Caco-2 (cell line): ENCODE data around the gene GTSF1L. TPM values are rescaled to one million over a fixed set of nuclear protein-coding genes. Genes with fewer than 3 reads are reported as not detected.

Experiments
- BruUV-seq: library from RNA; stranded (reverse); fragments of 400-500 nt; replicated peaks from 2 replicates; lab custom pipeline; 2021; lab: Mats Ljungman, UMichigan
- CTCF ChIA-PET: fragments of 300-600 bp; sonication (Branson Sonifier 250); formaldehyde crosslinking; loops from one replicate; lab custom pipeline; 2022; ENCODE audit warnings: antibody characterized with exemption; lab: Charles Lee
- POLR2A ChIA-PET: fragments of 300-600 bp; sonication (Branson Sonifier 250); formaldehyde crosslinking; loops from one replicate; lab custom pipeline; 2022; ENCODE audit warnings: antibody characterized with exemption; lab: Charles Lee
- DNase-seq, 2 experiments: peaks; one replicate each; pipeline versions ENCODE4 v3.0.0 to v3.0.0-alpha.2; 2020 to 2022
- H3K27me3 ChIP-seq: replicated peaks from 2 replicates; pipeline ENCODE4 v1.6.0; 2011; ENCODE audit warnings: low read length; ENCODE audit not compliant: control insufficient read depth, insufficient read depth
- H3K36me3 ChIP-seq: 2 replicates; pipeline ENCODE4 v1.5.1; 2011; ENCODE audit warnings: low read length; ENCODE audit not compliant: control insufficient read depth, insufficient read depth
- H3K4me1 ChIP-seq: fragments of 250-450 bp; sonication (Bioruptor Pico); 2 replicates; pipeline ENCODE4 v1.5.1; 2020; ENCODE audit warnings: mild to moderate bottlenecking
- H3K4me3 ChIP-seq: 2 replicates; pipeline ENCODE4 v1.5.1; 2011; ENCODE audit warnings: low read depth, mild to moderate bottlenecking, control low read depth, low read length
- H3K9me3 ChIP-seq: fragments of 250-450 bp; sonication (Bioruptor Pico); 2 replicates; pipeline ENCODE4 v1.5.1; 2020; ENCODE audit warnings: mild to moderate bottlenecking, moderate library complexity
- H3K27ac Mint-ChIP-seq: one replicate; pipeline ENCODE4 v1.8.0; 2022; ENCODE audit warnings: mixed read lengths; ENCODE audit not compliant: unreplicated experiment
- H3K27me3 Mint-ChIP-seq: one replicate; pipeline ENCODE4 v1.8.0; 2022; ENCODE audit warnings: mixed read lengths; ENCODE audit not compliant: insufficient read depth, unreplicated experiment
- H3K36me3 Mint-ChIP-seq: one replicate; pipeline ENCODE4 v1.8.0; 2022; ENCODE audit warnings: mild to moderate bottlenecking, mixed read lengths; ENCODE audit not compliant: insufficient read depth, unreplicated experiment
- H3K4me1 Mint-ChIP-seq: one replicate; pipeline ENCODE4 v1.8.0; 2022; ENCODE audit warnings: low read depth, mixed read lengths; ENCODE audit not compliant: unreplicated experiment
- H3K4me3 Mint-ChIP-seq: one replicate; pipeline ENCODE4 v1.8.0; 2022; ENCODE audit warnings: mild to moderate bottlenecking, moderate library complexity, mixed read lengths; ENCODE audit not compliant: unreplicated experiment
- H3K9me3 Mint-ChIP-seq: one replicate; pipeline ENCODE4 v1.8.0; 2022; ENCODE audit warnings: mixed read lengths; ENCODE audit not compliant: unreplicated experiment
- CTCF ChIP-seq, 2 experiments: fragments of 200-600 bp in 1 of 2; IDR thresholded peaks; 1 replicate in 1 of 2; 2 replicates in 1 of 2; pipeline versions ENCODE4 v1.5.1 to v1.8.0; 2011 to 2022; ENCODE audit warnings: antibody characterized with exemption in 1 of 2, control low read depth in 1 of 2, inconsistent platforms in 1 of 2, low read depth in 1 of 2, low read length in 1 of 2, mild to moderate bottlenecking in 1 of 2, moderate library complexity in 1 of 2; ENCODE audit not compliant: insufficient read depth in 1 of 2, severe bottlenecking in 1 of 2, unreplicated experiment in 1 of 2
- intact Hi-C: fragments of 100-400 bp; cut with micrococcal nuclease; formaldehyde crosslinking; loops from one replicate; pipeline ENCODE4 v1.10.0; 2022; ENCODE audit not compliant: unreplicated experiment
- total RNA-seq: library from RNA; stranded (reverse); gene quantifications from 2 replicates; pipeline ENCODE4 v1.2.3, GENCODE V29; 2022

Gene GTSF1L
- total RNA-seq, 1 experiment from 2014 or later = not detected

- H3K4me1 Mint-ChIP-seq = no peaks in the 10 kb centered on the region
- no peaks in the 10 kb centered on the region for H3K9me3 ChIP-seq
- no peaks in the 10 kb centered on the region for H3K9me3 Mint-ChIP-seq
- H3K36me3 Mint-ChIP-seq = no peaks in the 10 kb centered on the region
- no peaks in the 10 kb centered on the region for H3K4me1 ChIP-seq
- H3K27me3 Mint-ChIP-seq = peaks cover 38% of the 10 kb centered on the region
- H3K36me3 ChIP-seq = no peaks in the 10 kb centered on the region
- no peak for TF ChIP-seq CTCF (IDR thresholded peaks at IDR 0.05; ENCODE audit: insufficient read depth in 1 of 2, low read depth in 1 of 2, low read length in 1 of 2, severe bottlenecking in 1 of 2, unreplicated experiment in 1 of 2)
- no TSS peak for BruUV-seq
- H3K4me3 Mint-ChIP-seq = no peak overlapping the region
- intact Hi-C loops = no loop called here
- H3K27me3 ChIP-seq = peaks cover 2% of the 10 kb centered on the region
- POLR2A ChIA-PET = no interaction called here
- no peak overlapping the region for H3K4me3 ChIP-seq
- CTCF ChIA-PET = no interaction called here
- no peak for DNase-seq
- no peak overlapping the region for H3K27ac Mint-ChIP-seq
Observed at GRCh38 chr20:43755390-43755789, 28.6 kb upstream of the GTSF1L start.

DNA sequence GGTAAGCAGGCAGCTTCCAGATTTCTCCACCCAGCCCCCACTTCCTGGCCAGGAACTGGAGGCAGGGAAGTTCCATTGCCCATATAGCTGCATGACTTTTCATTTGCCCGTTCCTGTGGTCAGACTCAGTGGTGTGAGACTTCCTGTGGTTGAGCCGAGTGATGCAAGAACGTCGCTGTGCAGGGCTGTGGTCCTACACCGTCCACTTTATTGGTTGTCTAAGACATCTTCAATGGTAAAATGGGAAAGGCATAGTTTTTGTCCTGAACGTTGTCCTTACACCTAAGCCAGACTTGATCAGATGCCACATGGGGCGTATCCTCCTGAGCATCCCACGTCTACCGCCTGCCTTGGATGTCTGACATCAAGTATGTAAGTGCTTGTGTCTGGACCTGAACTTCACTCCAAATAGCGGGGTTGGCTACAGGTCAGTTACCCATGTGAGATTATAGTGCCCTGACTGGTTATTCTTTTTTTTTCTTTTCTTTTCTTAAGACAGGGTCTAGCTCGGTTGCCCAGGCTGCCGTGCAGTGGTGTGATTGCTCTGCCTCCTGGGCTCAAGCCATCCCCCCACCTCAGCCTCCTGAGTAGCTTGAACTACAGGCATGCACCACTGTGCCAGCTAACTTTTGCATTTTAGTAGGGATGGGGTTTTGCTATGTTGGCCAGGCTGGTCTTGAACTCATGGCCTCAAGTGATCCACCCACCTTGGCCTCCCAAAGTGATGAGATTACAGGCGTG lies 25.9 kb upstream of the GTSF1L start:
- Mint-ChIP-seq H3K4me3 (no peak overlapping the region), H3K4me1 (no peaks in the 10 kb centered on the region), H3K36me3 (no peaks in the 10 kb centered on the region), H3K27ac (no peak overlapping the region), H3K27me3 (peaks cover 32% of the 10 kb centered on the region), H3K9me3 (no peaks in the 10 kb centered on the region)
- no peak overlapping the region for H3K4me3 ChIP-seq
- POLR2A ChIA-PET = no interaction called here
- H3K4me1 ChIP-seq = no peaks in the 10 kb centered on the region
- no peak for DNase-seq
- peaks cover 2% of the 10 kb centered on the region for H3K27me3 ChIP-seq
- no peak for TF ChIP-seq CTCF (IDR thresholded peaks at IDR 0.05; ENCODE audit: insufficient read depth in 1 of 2, low read depth in 1 of 2, low read length in 1 of 2, severe bottlenecking in 1 of 2, unreplicated experiment in 1 of 2)
- no peaks in the 10 kb centered on the region for H3K9me3 ChIP-seq
- CTCF ChIA-PET = no interaction called here
- intact Hi-C loops = no loop called here
- H3K36me3 ChIP-seq = no peaks in the 10 kb centered on the region
- no TSS peak for BruUV-seq

GRCh38 chr20:43752051-43752360 lies 25.2 kb upstream of the GTSF1L start:
- no peaks in the 10 kb centered on the region for H3K9me3 Mint-ChIP-seq
- BruUV-seq = no TSS peak
- H3K27ac Mint-ChIP-seq = no peak overlapping the region
- no peaks in the 10 kb centered on the region for H3K36me3 Mint-ChIP-seq
- Histone ChIP-seq H3K36me3 (no peaks in the 10 kb centered on the region), H3K4me1 (0 out of 2 replicates have a peak, but pooled peaks cover under 1% of the 10 kb centered on the region), H3K4me3 (no peak overlapping the region), H3K9me3 (no peaks in the 10 kb centered on the region), H3K27me3 (peaks cover 2% of the 10 kb centered on the region)
- POLR2A ChIA-PET = no interaction called here
- H3K27me3 Mint-ChIP-seq = peaks cover 32% of the 10 kb centered on the region
- no peak for TF ChIP-seq CTCF (IDR thresholded peaks at IDR 0.05; ENCODE audit: insufficient read depth in 1 of 2, low read depth in 1 of 2, low read length in 1 of 2, severe bottlenecking in 1 of 2, unreplicated experiment in 1 of 2)
- peaks cover 4% of the 10 kb centered on the region for H3K4me1 Mint-ChIP-seq
- DNase-seq = no peak
- no peak overlapping the region for H3K4me3 Mint-ChIP-seq
- intact Hi-C loops = no loop called here
- CTCF ChIA-PET = interaction anchor here (1.4 kb wide), 1 partner anchor 11 kb away, joined by 3 read pairs; no protein-coding TSS in a partner anchor
